DLD1 (cell line): ENCODE measurements around the gene MRPS22.
"Not testable (repeated sequence)": the region's sequence is repeated elsewhere in the genome, so short reads cannot be mapped to it uniquely, and the experiment has no call there.

Experiments
- in situ Hi-C: cut with HindIII; loops from 2 replicates; pipeline ENCODE4 v1.10.0; 2017; ENCODE audit warnings: low sequenced_read_pairs

The MRPS22 gene

DNA sequence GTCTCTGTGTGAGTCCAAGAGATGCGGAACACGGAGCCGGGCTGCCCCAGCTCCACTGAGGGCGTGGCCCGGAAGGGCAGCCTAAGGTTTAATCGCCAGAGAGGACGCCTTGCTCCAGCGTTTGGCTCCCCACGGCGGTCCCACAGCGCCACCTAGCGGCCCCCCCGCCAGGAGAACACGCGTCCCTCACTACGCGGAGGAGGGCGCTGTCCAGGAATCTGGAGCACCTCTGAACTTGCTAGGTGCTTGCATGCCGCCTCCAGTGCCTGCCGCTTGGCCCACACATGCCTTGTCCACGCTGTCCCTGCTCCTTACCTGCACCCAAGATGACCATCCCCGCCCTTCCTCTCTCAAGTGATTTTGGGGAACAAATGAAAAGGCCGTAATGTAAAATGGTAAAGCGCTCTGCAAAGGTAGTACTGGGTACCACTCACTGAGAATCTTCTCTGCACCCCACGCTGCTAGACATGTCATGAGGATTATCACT lies 14.4 kb upstream of the MRPS22 start:
- in situ Hi-C loops: no loop called here

DNA sequence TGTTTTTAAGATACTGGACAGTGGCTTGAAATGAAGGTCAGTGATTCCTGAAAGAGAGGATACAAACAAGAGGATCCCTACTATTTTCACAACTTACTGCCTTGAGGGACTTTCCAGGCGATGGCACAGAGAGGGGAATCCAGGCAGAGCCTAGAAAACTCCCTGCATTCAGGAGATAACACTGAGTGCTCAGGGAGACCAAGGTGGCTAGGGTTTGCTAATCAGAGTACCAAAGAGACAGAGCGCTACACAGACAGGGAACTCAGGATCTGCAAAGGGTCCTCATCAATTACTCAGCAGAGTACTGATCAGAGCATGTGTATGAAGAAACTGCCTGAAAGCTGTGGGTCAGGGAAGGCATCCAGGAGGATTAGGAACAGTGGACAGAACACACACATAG lies 11.7 kb upstream of the MRPS22 start:
- in situ Hi-C loops: no loop called here

DNA sequence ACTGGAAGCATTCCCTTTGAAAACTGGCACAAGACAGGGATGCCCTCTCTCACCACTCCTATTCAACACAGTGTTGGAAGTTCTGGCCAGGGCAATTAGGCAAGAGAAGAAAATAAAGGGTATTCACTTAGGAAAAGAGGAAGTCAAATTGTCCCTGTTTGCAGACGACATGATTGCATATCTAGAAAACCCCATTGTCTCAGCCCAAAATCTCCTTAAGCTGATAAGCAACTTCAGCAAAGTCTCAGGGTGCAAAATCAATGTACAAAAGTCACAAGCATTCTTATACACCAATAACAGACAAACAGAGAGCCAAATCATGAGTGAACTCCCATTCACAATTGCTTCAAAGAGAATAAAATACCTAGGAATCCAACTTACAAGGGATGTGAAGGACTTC lies 9.1 kb upstream of the MRPS22 start:
- in situ Hi-C loops: not testable (repeated sequence)

DNA sequence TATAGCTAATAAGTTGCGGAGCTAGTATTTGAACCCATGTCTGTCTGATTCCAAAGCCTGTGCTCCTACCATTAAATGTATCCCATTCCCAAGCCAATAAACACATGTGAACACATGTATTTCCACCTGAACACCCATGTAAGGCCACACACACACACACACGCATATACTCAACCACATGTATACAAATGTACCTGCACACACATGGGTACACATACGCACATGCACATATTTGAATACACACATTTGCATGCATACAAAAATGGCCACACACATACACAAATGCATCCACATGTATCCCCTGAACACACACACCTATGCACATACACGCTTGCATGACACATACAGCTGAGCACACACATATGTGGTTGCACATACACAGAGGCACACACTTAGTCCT lies 5.4 kb upstream of the MRPS22 start:
- in situ Hi-C loops: no loop called here

DNA sequence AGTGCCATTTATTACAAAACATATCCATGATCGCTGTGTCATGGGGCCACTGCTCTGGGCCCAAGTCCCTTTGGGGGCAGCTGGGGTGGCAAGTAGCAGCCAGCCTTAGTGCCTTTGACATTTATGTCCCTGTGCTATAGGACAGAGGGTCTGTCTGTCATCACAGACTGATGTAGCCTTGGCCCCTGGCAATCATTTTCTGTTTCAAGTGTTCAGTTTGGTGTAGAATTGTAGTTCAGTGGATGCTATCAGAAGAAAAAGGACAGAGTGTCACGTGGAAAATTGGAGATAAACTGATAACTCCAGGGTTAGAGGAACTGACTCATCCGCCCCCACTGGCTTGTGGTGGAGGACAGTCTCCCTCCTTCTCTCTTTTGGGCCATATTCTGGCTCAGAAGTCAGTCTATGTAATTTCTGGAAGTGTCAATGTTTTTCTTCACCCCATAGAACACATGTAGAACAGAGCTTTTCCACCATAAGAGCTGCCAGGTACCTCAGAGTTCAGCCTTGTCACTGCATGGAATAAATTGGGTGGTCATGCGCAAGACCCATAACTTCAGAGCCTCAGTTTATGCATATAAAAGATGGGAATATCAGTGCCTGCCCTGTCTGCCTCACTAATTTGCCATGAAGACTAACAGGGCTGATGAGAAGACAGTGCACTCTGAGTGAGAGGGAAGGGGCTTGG lies 4.5 kb upstream of the MRPS22 start:
- in situ Hi-C loops: no loop called here

DNA sequence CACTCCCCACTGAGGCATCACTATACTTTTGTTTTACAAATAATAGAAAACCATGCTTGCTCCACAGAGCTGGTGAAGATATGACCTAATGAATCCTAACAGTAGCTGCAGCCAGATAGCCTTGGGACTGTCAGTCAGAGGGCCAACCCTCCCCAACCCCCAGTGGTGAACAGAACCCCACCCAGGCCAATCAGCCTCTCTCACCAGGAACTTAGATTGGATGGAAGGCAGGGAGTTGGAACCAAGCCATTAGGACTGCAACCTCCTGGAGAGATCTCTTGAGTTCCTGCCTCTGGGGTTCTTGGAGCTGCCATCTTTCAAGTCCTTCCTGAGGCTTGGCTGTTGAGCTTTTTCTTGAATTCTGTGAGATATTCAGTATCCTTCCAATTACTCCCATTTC lies 3.0 kb upstream of the MRPS22 start:
- in situ Hi-C loops: no loop called here

DNA sequence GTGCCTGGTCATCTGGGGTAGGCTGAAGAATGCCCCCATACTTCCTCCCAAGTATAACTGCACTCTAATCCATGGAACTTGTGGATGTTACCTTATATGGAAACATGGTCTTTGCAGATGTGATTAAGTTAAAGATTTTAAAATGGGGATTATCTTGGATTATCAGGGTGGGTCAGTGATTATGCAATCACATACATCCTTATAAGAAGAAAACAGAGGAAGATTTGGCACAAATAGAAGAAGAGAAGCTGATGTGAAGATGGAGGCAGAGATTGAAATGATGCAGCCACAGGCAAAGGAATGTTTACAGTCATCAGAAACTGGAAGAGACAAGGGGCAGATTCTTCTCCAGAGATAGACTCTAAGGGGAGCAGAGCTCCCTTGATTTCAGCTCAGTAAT lies 1.8 kb upstream of the MRPS22 start:
- in situ Hi-C loops: no loop called here

DNA sequence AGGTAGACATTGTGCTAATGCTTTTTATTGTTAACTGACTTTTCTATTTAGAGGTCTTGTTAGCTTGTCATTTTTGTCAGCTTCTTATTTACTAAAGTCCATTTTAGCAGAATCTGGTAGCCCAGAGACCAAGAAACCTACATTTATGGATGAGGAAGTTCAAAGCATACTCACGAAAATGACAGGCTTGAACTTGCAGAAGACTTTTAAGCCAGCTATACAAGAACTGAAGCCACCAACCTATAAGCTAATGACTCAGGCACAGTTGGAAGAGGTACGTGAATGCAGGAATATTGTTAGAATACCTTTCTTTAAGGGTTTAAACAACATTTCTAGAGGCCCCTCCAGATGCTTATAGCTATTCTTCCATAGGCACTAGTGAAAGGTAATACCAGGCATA lies 3.0 kb downstream of the MRPS22 start:
- in situ Hi-C loops: no loop called here

DNA sequence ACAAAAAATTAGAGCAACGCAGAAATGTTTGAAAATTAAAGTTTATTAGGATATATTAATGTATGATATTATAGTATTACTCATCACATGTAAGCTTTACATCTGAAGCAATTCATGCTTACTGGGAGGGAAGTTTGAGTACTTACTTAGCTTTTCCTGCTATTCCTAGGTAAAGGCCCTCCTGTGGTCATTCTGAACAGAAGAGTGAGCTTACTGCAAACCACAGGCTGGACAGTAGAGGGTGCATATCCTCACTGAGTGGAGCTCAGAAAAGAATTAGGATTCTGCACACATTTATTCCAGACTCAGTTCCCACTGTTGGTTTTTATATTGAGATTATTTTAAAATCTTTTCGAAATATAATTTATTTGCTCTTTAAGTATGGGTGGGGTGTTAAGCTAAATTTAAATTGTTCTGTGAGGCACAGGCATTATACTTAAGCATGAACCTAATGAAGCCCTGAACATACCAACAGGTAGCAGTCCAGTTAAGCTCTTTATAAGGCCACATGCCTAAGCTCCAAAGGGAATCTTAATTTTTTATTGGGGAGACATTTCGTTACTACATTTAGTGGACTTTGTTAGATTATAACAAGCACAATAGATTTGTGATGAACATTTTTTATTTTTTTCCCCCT lies 10.2 kb downstream of the MRPS22 start:
- in situ Hi-C loops: no loop called here

DNA sequence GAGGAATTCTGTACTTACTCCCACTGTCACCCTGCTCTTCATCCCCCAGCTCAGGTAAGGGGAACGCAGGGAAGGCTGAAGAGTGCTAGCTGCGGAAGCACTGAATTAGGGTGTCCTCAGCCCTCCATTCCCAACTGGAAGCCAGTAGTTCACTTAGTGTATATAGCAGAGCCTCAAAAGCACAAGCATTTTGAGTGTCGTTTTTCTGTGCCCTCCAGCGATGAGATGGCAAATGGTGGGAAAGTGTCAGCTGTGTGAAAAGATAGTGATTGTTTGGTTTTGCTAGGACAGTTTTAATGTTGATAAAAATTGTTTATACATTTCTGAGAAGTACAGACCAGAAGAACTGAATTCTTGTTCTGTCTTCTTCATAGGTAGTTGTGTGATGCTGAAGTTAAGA lies 10.8 kb downstream of the MRPS22 start:
- in situ Hi-C loops: no loop called here

DNA sequence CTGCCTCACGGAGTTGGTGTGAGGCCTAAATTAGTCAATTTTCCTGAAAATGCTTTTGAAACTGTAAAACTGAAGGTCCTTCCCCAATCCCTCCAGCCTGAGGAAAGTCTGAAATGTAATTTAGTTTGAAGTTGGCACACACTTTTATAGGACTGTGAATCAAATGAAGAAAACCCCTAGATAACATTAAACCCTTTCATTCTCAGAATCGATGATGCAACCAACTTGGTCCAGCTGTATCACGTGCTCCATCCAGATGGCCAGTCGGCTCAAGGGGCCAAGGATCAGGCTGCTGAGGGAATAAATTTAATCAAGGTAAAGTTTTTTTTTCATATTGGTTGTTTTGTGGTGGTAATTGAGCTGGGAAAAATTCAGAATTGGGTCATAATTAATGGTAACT lies 11.7 kb downstream of the MRPS22 start:
- in situ Hi-C loops: no loop called here

DNA sequence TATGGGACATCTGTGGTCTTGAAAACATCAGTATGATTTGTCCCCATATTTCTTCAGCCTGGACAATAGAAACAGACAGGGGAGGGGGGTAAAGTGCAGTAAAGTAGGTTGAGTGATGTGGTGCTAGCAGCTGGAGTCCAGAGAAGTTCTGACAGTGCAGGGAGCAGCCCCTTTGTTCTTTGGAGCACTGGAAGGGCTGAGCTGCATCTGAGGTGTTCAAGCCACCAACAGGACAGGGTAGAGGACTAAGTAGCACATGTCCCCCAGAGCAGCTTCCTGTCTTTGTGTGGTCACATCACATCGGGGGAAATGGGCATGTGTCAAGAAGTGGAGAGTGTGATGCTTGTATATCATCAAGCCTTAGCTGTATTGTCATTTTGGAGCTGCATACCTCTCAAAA lies 12.1 kb downstream of the MRPS22 start:
- in situ Hi-C loops: no loop called here

DNA sequence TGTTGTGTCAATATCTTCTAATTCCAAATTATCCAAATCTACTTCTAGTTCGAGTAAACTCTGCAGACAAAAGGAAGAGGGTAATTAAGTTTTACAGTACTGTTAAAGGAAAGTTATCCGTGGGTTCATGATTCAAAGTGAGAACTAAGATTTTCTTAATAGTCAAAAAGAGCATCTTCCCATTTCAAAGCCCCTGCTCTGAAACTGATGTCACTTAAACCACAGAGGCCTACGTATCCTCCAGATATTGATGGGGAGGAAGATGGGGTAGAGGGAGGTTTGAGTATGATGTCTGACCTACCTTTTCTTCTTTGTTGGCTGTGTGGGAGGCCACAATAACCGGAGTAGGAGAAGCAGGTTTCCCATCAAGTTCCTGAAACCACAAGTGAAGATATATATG lies 14.1 kb downstream of the MRPS22 start:
- in situ Hi-C loops: no loop called here

DNA sequence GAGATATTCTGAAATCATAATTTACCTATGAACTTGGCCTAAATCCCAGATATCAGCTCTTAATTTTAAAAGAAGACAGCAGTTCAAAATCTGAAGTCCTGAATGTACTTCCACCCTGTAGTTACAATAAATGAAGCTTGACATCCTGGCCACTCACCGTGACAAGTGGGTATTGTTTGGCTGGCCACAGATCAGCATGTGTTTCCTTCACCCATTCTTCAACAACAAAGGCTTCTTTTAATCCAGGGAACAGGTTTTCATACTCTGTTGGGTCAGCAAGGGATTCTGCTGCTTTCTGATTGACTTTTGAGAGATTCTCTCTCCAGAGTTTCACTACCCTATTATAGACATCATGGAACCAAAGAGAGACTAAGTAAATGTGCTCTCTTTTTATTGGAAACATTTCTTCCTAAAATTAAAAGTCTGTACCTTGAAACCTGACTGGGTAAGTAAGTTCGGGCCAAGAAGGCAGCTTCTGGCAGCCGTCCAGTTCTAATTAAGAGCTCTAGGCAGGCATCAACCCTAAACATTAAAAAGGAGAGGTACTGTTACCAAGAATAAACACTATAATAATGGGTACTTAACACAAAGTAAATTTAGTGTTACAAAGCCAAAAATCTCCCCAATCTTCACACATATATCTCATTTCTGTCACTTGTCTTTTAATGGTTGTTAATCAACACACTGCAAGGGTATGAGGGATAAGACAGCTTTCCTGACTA lies 15.2 kb downstream of the MRPS22 start:
- in situ Hi-C loops: no loop called here

DNA sequence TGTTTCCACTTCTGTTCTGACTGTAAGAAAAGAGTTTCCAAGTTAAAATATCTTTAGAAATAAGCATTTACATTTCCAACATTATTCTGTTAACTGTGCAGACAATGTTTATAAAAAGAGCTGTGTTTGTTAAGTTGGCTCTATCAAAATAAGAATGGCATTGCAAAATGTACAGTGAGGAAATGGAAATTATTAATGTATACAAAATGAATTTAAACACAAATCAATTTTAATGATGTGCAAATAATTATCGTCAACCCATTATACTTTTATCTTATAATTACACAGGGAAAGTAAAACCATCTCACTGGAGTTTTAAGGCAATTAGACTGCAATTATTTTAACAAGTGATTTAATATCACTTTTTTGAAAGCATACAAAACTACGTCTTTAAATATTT lies 17.5 kb downstream of the MRPS22 start:
- in situ Hi-C loops: no loop called here

DNA sequence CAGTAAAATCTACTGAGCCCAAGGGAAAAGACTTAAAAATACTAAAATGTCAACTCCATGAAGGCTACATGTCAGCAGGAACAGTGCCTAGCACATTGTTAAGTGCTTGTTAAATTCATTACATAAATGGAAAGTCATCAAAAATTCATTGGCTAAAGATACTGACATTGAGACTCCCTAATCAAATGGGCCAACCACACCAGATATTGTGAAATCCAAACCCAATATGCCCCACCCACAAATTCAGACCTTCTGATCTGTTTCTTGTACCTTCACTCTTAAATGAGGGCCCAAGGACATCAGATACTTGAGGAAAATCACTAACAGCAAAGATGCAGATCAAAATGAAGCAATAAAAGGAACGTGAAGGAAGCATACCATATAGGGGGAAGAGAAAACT lies 20.7 kb downstream of the MRPS22 start:
- in situ Hi-C loops: no loop called here

DNA sequence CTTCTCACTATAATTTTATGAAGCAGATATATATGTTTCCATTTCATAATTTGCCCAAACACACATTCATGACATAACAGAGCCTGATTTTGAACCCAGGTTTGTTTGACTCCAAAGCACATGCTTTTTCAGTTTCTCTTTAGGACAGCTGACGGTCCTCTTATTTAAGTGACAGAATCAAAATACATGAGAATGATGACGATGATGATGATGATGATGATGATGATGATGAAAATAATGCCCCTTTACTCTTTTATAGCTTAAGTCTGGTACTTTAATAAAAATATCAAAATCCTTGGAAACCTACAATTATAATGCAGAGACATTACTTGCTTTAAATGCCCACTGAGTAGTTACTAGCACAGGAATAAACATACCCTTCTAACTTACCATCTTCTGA lies 30.3 kb downstream of the MRPS22 start:
- in situ Hi-C loops: no loop called here

DNA sequence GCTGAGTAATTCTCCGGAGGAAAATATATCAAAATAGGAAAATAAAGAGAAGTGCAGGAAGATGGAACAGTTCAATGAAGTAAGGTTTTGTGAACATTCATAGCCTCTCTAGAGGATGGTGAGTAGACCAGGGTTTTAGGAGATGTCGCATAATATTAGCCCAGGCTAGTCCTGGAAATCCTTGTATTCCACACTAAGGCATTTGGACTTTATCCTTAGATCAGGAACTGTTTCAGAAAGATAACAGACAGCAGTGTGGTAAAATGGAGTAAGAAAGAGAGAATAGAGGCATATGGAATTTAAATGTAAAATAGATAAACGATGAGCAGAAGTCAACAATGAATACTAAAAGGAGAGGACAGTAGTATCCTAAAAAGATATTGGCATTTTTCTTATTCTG lies 33.6 kb downstream of the MRPS22 start:
- in situ Hi-C loops: no loop called here

DNA sequence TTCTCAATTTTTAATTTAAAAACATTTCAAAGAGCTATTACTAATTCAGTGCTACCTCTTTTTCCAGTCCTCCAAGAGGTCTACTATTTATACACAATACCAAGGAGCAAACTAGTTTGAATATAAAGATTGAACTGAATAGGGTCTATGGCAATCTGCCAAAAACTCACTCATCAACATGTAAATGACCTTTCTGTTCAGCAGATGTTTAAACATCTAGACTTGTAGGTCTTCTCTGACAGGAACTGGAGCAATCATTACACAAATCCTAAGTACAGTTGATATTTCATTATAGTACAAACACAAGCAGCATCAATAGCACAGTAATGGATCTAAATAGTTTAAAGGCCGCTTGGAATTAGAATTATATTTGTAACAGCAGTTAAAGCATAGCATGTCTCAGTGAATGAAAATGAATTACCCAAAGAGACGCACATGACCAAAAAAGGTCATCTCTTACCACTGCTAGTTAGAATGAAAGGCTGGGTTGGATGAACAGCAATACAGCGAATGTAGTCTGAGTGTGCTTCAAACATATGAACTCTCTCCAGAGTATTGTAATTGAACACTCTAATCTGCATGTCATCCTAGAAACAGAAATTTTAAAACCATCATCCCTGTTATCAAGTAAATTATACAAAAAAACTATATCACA lies 34.9 kb downstream of the MRPS22 start:
- in situ Hi-C loops: no loop called here

DNA sequence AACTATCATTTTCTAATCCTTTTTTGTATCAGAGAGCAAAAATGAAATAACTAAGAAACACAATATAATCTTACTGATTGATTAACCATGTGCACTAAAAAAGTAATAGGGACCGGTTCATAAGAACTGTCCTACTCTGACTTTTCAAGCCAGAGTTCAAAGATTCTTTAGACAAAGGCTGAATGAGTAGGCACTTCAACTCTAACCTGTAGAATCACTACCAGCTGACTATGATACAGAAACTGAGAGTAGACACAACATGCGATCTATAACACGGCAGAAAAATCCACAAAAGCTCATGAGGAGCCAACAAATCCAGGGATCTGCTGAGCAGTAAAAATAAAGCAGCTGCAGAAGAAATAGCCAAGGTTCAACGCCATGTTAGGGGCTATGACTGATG lies 36.8 kb downstream of the MRPS22 start:
- in situ Hi-C loops: no loop called here

DNA sequence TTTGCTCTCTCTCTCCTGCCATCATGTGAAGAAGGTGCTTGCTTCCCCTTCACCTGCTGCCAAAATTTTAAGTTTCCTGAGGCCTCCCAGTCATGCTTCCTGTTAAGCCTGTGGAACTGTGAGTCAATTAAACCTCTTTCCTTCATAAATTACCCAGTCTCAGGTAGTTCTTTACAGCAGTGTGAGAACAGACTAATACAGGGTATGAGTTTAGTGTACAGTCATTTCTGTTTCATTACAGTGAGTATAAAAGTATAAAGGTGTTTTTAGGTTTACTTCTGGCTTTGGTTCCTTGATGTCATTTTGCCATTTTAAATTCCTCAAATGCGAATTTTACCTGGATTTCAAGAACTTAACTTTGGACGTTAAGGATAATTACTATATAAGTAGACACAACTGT lies 38.5 kb downstream of the MRPS22 start:
- in situ Hi-C loops: not testable (repeated sequence)

DNA sequence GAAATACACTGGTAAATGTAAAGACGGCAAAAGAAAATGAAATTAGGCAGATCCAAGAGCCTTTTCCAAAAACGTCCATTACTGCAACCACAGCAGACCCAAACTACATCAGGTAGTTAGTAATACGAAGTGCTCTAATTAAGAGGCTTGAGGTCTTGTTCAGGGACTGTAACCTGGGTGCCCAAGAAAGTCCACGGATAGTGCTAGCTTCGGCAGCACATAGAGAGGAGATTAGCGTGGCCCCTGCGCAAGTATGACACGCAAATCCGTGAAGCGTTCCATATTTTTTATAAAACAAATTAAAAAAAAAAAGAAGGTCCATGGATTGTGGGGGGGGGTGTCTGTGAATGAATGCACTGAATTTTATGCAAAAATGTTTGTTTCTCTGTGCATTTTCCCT lies 44.3 kb downstream of the MRPS22 start:
- in situ Hi-C loops: no loop called here
